ENCODE data around the gene GPR25. TPM values are rescaled to one million over a fixed set of nuclear protein-coding genes. Genes with fewer than 3 reads are reported as not detected.

GPR25 gene
- polyA plus RNA-seq, 1 donor (not counting 4 experiments of a cell fraction or from before 2014, with no cell fraction given) = not detected

DNA sequence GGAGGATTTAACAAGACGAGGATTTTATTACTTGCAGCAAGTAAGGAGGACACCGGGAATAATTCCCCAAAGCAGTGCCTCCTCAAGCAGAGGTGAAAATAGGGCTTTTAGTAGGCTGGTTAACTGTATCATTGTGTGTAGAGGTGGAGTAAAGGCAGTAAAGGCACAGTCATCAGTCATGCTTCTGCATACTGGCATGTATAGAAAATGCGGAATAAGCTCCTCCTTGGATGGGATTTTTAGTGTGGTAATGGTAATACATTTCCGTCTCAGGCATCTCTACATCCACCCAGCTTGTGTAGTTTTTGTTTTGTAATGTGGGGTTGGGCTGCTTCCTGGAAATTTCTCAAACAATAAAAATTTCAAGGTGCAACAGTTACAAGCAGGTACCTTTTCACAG lies 27.4 kb upstream of the GPR25 start:
- TF ChIP-seq, protein P1, sequence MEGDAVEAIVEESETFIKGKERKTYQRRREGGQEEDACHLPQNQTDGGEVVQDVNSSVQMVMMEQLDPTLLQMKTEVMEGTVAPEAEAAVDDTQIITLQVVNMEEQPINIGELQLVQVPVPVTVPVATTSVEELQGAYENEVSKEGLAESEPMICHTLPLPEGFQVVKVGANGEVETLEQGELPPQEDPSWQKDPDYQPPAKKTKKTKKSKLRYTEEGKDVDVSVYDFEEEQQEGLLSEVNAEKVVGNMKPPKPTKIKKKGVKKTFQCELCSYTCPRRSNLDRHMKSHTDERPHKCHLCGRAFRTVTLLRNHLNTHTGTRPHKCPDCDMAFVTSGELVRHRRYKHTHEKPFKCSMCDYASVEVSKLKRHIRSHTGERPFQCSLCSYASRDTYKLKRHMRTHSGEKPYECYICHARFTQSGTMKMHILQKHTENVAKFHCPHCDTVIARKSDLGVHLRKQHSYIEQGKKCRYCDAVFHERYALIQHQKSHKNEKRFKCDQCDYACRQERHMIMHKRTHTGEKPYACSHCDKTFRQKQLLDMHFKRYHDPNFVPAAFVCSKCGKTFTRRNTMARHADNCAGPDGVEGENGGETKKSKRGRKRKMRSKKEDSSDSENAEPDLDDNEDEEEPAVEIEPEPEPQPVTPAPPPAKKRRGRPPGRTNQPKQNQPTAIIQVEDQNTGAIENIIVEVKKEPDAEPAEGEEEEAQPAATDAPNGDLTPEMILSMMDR (optimal IDR thresholded peaks at IDR 0.05 in 1 of 3, IDR thresholded peaks at IDR 0.05 in 1 of 3, conservative IDR thresholded peaks at IDR 0.05 in 1 of 3; ENCODE audit: extremely low read depth in 1 of 3, insufficient read depth in 2 of 3, low read length in 3 of 3) = no peak
- no peak for TF ChIP-seq EZH2 (IDR thresholded peaks at IDR 0.05; ENCODE audit: low read length)
- no peak overlapping the region for H3K27ac ChIP-seq (ENCODE audit: control insufficient read depth, insufficient read depth, low read length)
- FAIRE-seq (no peak), DNase-seq (ENCODE audit: low read depth, low spot score) (no peak)
- peaks cover 3% of the 10 kb centered on the region for H3K79me2 ChIP-seq (ENCODE audit: control insufficient read depth, insufficient read depth, low read length)
- no peak overlapping the region for H3K4me3 ChIP-seq (ENCODE audit: control insufficient read depth in 2 of 3, extremely low read depth in 1 of 3, insufficient read depth in 2 of 3, low read depth in 1 of 3, low read length in 3 of 3)
- no peak overlapping the region for H2AFZ ChIP-seq (ENCODE audit: control insufficient read depth, low read length)
- H3K9ac ChIP-seq (ENCODE audit: control insufficient read depth, extremely low read depth, insufficient read depth, low read length) = no peak overlapping the region
- H4K20me1 ChIP-seq (ENCODE audit: control insufficient read depth, extremely low read depth, insufficient read depth, low read length) = no peaks in the 10 kb centered on the region
- dilution Hi-C loops (cut with MboI; ENCODE audit: extremely low pct_ligation_motif_present, low sequenced_read_pairs) = no loop called here
- no peak overlapping the region for H3K4me2 ChIP-seq (ENCODE audit: control insufficient read depth, extremely low read depth, insufficient read depth, low read depth, low read length)
- H3K27me3 ChIP-seq (ENCODE audit: control insufficient read depth, extremely low read depth, insufficient read depth, low read length) = no peaks in the 10 kb centered on the region
- H3K36me3 ChIP-seq (ENCODE audit: control insufficient read depth in 2 of 2, extremely low read depth in 1 of 2, insufficient read depth in 2 of 2, low read length in 2 of 2) = peaks cover 30 to 32% of the 10 kb centered on the region in 2 experiments
- no peaks in the 10 kb centered on the region for H3K9me3 ChIP-seq (ENCODE audit: control insufficient read depth, low read depth, low read length)
- no peaks in the 10 kb centered on the region for H3K4me1 ChIP-seq (ENCODE audit: control insufficient read depth, extremely low read depth, insufficient read depth, low read length)
- no peaks in the 10 kb centered on the region for H3K9me1 ChIP-seq (ENCODE audit: control insufficient read depth, extremely low read depth, insufficient read depth, low read length)

DNA sequence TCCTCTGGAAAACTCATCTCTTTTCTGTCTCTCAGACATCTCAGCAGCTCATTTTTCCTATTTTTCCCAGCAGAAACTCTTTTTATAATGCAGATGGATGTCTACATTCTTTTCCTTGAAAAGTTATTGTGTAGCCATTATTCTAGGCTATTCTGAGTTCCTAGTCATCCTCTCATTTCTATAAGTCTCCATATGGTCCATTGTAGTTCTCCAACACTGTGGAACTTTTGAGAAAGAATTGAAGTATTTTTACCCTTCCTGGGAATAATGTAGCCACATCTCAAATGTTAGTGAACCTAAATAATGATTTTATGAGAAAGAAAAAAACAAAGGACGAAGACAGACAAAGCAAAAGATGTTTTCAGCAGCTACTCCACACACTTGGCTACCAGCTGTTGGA lies 26.4 kb upstream of the GPR25 start:
- Histone ChIP-seq H2AFZ (ENCODE audit: control insufficient read depth, low read length) (no peak overlapping the region), H3K27me3 (ENCODE audit: control insufficient read depth, extremely low read depth, insufficient read depth, low read length) (no peaks in the 10 kb centered on the region), H3K9me3 (ENCODE audit: control insufficient read depth, low read depth, low read length) (no peaks in the 10 kb centered on the region), H3K27ac (ENCODE audit: control insufficient read depth, insufficient read depth, low read length) (no peak overlapping the region), H3K79me2 (ENCODE audit: control insufficient read depth, insufficient read depth, low read length) (no peaks in the 10 kb centered on the region), H3K4me3 (ENCODE audit: control insufficient read depth in 2 of 3, extremely low read depth in 1 of 3, insufficient read depth in 2 of 3, low read depth in 1 of 3, low read length in 3 of 3) (no peak overlapping the region), H3K9ac (ENCODE audit: control insufficient read depth, extremely low read depth, insufficient read depth, low read length) (no peak overlapping the region), H3K9me1 (ENCODE audit: control insufficient read depth, extremely low read depth, insufficient read depth, low read length) (no peaks in the 10 kb centered on the region), H3K4me1 (ENCODE audit: control insufficient read depth, extremely low read depth, insufficient read depth, low read length) (no peaks in the 10 kb centered on the region), H3K4me2 (ENCODE audit: control insufficient read depth, extremely low read depth, insufficient read depth, low read depth, low read length) (no peak overlapping the region), H4K20me1 (ENCODE audit: control insufficient read depth, extremely low read depth, insufficient read depth, low read length) (no peaks in the 10 kb centered on the region), H3K36me3 (ENCODE audit: control insufficient read depth in 2 of 2, extremely low read depth in 1 of 2, insufficient read depth in 2 of 2, low read length in 2 of 2) (peaks cover 35 to 38% of the 10 kb centered on the region in 2 experiments)
- TF ChIP-seq, protein P1 (optimal IDR thresholded peaks at IDR 0.05 in 1 of 3, IDR thresholded peaks at IDR 0.05 in 1 of 3, conservative IDR thresholded peaks at IDR 0.05 in 1 of 3; ENCODE audit: extremely low read depth in 1 of 3, insufficient read depth in 2 of 3, low read length in 3 of 3) = no peak
- TF ChIP-seq EZH2 (IDR thresholded peaks at IDR 0.05; ENCODE audit: low read length) = no peak
- dilution Hi-C loops (cut with MboI; ENCODE audit: extremely low pct_ligation_motif_present, low sequenced_read_pairs) = no loop called here
- DNase-seq (ENCODE audit: low read depth, low spot score) (no peak), FAIRE-seq (no peak)

All from keratinocyte (primary cell).